Measurements from ENCODE around the gene CAMK2A. TPM values are rescaled to one million over a fixed set of nuclear protein-coding genes. Genes with fewer than 3 reads are reported as not detected.

The CAMK2A gene
- total RNA-seq, 1 experiment from 2014 or later = not detected

DNA sequence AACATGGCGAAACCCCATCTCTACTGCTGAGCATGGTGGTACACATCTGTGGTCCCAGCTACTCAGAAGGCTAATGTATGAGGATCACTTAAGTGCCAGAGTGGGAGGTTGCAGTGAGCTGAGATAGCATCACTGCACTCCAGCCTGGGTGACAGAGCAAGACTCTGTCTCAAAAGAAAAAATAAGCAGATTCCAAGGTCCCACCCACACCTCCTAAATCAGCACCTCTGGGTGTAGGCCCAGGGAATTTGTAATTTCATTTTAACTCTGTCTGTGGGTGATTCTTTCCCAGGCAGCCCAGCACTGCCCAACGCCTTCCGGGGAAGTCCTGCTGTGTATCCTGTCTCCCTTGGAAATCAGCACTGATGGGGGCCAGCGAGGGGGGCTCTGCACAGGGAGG is 12.5 kb downstream of the CAMK2A start:
- POLR2A ChIA-PET = interaction anchor here (0.6 kb wide), 1 partner anchor 44 kb away, joined by 3 read pairs; no protein-coding TSS in a partner anchor
- CTCF ChIA-PET = no interaction called here
- Histone ChIP-seq H3K27me3 (replicated peaks; ENCODE audit: control insufficient read depth, insufficient read depth, low read length) (no peaks in the 10 kb centered on the region; the same call in 1 of the 2 replicates), H3K4me1 (no peaks in the 10 kb centered on the region), H3K4me3 (ENCODE audit: low read depth, low read length) (no peak overlapping the region), H3K9me3 (no peaks in the 10 kb centered on the region), H3K36me3 (ENCODE audit: control insufficient read depth, insufficient read depth, low read length) (no peaks in the 10 kb centered on the region)
- Mint-ChIP-seq H3K4me3 (ENCODE audit: unreplicated experiment) (no peak overlapping the region), H3K27me3 (ENCODE audit: insufficient read depth, unreplicated experiment) (peaks cover 12% of the 10 kb centered on the region), H3K36me3 (ENCODE audit: insufficient read depth, unreplicated experiment) (no peaks in the 10 kb centered on the region), H3K4me1 (ENCODE audit: low read depth, unreplicated experiment) (no peaks in the 10 kb centered on the region), H3K27ac (ENCODE audit: unreplicated experiment) (no peak overlapping the region), H3K9me3 (ENCODE audit: unreplicated experiment) (no peaks in the 10 kb centered on the region)
- DNase-seq = no peak
- intact Hi-C loops (cut with micrococcal nuclease; ENCODE audit: unreplicated experiment) = no loop called here
- no peak for TF ChIP-seq CTCF (IDR thresholded peaks at IDR 0.05; ENCODE audit: insufficient read depth in 1 of 2, low read depth in 1 of 2, low read length in 1 of 2, severe bottlenecking in 1 of 2, unreplicated experiment in 1 of 2)
- no TSS peak for BruUV-seq (replicated peaks)

- TF ChIP-seq CTCF (IDR thresholded peaks at IDR 0.05; ENCODE audit: insufficient read depth in 1 of 2, low read depth in 1 of 2, low read length in 1 of 2, severe bottlenecking in 1 of 2, unreplicated experiment in 1 of 2) = no peak
- Histone ChIP-seq H3K27me3 (replicated peaks; ENCODE audit: control insufficient read depth, insufficient read depth, low read length) (no peaks in the 10 kb centered on the region; the same call in 1 of the 2 replicates), H3K4me3 (ENCODE audit: low read depth, low read length) (no peak overlapping the region), H3K4me1 (no peaks in the 10 kb centered on the region), H3K9me3 (no peaks in the 10 kb centered on the region), H3K36me3 (ENCODE audit: control insufficient read depth, insufficient read depth, low read length) (no peaks in the 10 kb centered on the region)
- ChIA-PET POLR2A (no interaction called here), CTCF (interaction anchor here (0.6 kb wide), 1 partner anchor 42 kb away, joined by 3 read pairs; no protein-coding TSS in a partner anchor)
- Mint-ChIP-seq H3K4me3 (ENCODE audit: unreplicated experiment) (no peak overlapping the region), H3K27me3 (ENCODE audit: insufficient read depth, unreplicated experiment) (peaks cover 3% of the 10 kb centered on the region), H3K9me3 (ENCODE audit: unreplicated experiment) (no peaks in the 10 kb centered on the region), H3K27ac (ENCODE audit: unreplicated experiment) (no peak overlapping the region), H3K36me3 (ENCODE audit: insufficient read depth, unreplicated experiment) (no peaks in the 10 kb centered on the region), H3K4me1 (ENCODE audit: low read depth, unreplicated experiment) (no peaks in the 10 kb centered on the region)
- no TSS peak for BruUV-seq (replicated peaks)
- intact Hi-C loops (cut with micrococcal nuclease; ENCODE audit: unreplicated experiment) = no loop called here
- DNase-seq = no peak
Observed at GRCh38 chr5:150274811-150275210, 14.8 kb downstream of the CAMK2A start.

- peaks cover 3% of the 10 kb centered on the region for H3K27me3 Mint-ChIP-seq (ENCODE audit: insufficient read depth, unreplicated experiment)
- Histone ChIP-seq H3K4me3 (ENCODE audit: low read depth, low read length) (no peak overlapping the region), H3K36me3 (ENCODE audit: control insufficient read depth, insufficient read depth, low read length) (no peaks in the 10 kb centered on the region), H3K9me3 (no peaks in the 10 kb centered on the region), H3K4me1 (no peaks in the 10 kb centered on the region), H3K27me3 (replicated peaks; ENCODE audit: control insufficient read depth, insufficient read depth, low read length) (no peaks in the 10 kb centered on the region; the same call in 1 of the 2 replicates)
- ChIA-PET CTCF (interaction anchor here (0.6 to 1.2 kb wide), 4 partner anchors 14 to 164 kb away, joined by 3 to 5 read pairs (median 4); no protein-coding TSS in a partner anchor), POLR2A (interaction anchor here (0.7 kb wide), 1 partner anchor 66 kb away, joined by 4 read pairs; no protein-coding TSS in a partner anchor)
- no peak overlapping the region for H3K27ac Mint-ChIP-seq (ENCODE audit: unreplicated experiment)
- peak; percentile 57 for DNase-seq
- no peaks in the 10 kb centered on the region for H3K9me3 Mint-ChIP-seq (ENCODE audit: unreplicated experiment)
- no peak overlapping the region for H3K4me3 Mint-ChIP-seq (ENCODE audit: unreplicated experiment)
- BruUV-seq (replicated peaks) = no TSS peak
- intact Hi-C loops (cut with micrococcal nuclease; ENCODE audit: unreplicated experiment) = loop anchor here (1.0 kb wide), 1 partner anchor 78 kb away; no protein-coding TSS in a partner anchor
- no peaks in the 10 kb centered on the region for H3K36me3 Mint-ChIP-seq (ENCODE audit: insufficient read depth, unreplicated experiment)
- peak; percentile 43 to 66 for TF ChIP-seq CTCF (IDR thresholded peaks at IDR 0.05; ENCODE audit: insufficient read depth in 1 of 2, low read depth in 1 of 2, low read length in 1 of 2, severe bottlenecking in 1 of 2, unreplicated experiment in 1 of 2)
- no peaks in the 10 kb centered on the region for H3K4me1 Mint-ChIP-seq (ENCODE audit: low read depth, unreplicated experiment)
Observed at GRCh38 chr5:150272531-150272930, 17.0 kb downstream of the CAMK2A start.
